Activated CD4-positive, alpha-beta T cell treated with anti-CD3 and anti-CD28 coated beads, Interleukin-2, amount 50 U/mL, for 24 hours (primary cell): Measurements from ENCODE around the gene PHEX.

Source experiments
- DNase-seq, 2 donors: peaks; one replicate each; pipeline ENCODE4 v3.0.0-alpha.2; 2020; ENCODE audit warnings: low read depth in 1 of 2, low spot score in 1 of 2

Gene PHEX

GRCh38 chrX:22097012-22097694, 65.0 kb downstream of the PHEX start:
- no peak for DNase-seq

GRCh38 chrX:22105231-22105630, 73.1 kb downstream of the PHEX start:
- DNase-seq = no peak

- DNase-seq = no peak
Observed at GRCh38 chrX:22105971-22106370, 73.8 kb downstream of the PHEX start.

- no peak for DNase-seq
Observed at GRCh38 chrX:22109442-22109841, 77.3 kb downstream of the PHEX start.

- DNase-seq = no peak
Observed at GRCh38 chrX:22110729-22111494, 78.8 kb downstream of the PHEX start.

- no peak for DNase-seq
Observed at GRCh38 chrX:22116605-22117546, 84.8 kb downstream of the PHEX start.

GRCh38 chrX:22117633-22118032, 85.5 kb downstream of the PHEX start:
- no peak for DNase-seq

GRCh38 chrX:22118161-22118830, 86.2 kb downstream of the PHEX start:
- DNase-seq = no peak

GRCh38 chrX:22121161-22121560, 89.0 kb downstream of the PHEX start:
- DNase-seq = no peak

- no peak for DNase-seq
Observed at GRCh38 chrX:22122510-22122909, 90.4 kb downstream of the PHEX start.

- no peak for DNase-seq
Observed at GRCh38 chrX:22124098-22124497, 92.0 kb downstream of the PHEX start.

- DNase-seq = no peak
Observed at GRCh38 chrX:22125481-22125880, 93.4 kb downstream of the PHEX start.

GRCh38 chrX:22126327-22126726, 94.2 kb downstream of the PHEX start:
- DNase-seq = no peak

- DNase-seq = no peak
Observed at GRCh38 chrX:22128961-22129360, 96.8 kb downstream of the PHEX start.

GRCh38 chrX:22134681-22135080, 102.6 kb downstream of the PHEX start:
- no peak for DNase-seq

- DNase-seq = no peak
Observed at GRCh38 chrX:22135171-22135711, 103.1 kb downstream of the PHEX start.

GRCh38 chrX:22135994-22136684, 104.0 kb downstream of the PHEX start:
- peak in 1 of 2 donors; percentile 19 for DNase-seq

GRCh38 chrX:22136711-22137110, 104.6 kb downstream of the PHEX start:
- no peak for DNase-seq

- DNase-seq = no peak
Observed at GRCh38 chrX:22139822-22140221, 107.7 kb downstream of the PHEX start.

- DNase-seq = no peak
Observed at GRCh38 chrX:22141047-22141730, 109.1 kb downstream of the PHEX start.
